H9 (cell line): ENCODE results near the gene SNAI1. TPM values are rescaled to one million over a fixed set of nuclear protein-coding genes. Genes with fewer than 3 reads are reported as not detected.
A peak's percentile ranks its signal among the peaks of the same experiment; 100 is the strongest.

Source experiments
- DNase-seq: peaks from one replicate; pipeline ENCODE4 v3.0.0-alpha.2; 2017
- H2AFZ ChIP-seq: one replicate; pipeline ENCODE4 v1.6.1; 2013; ENCODE audit warnings: mild to moderate bottlenecking, low read length, control low read depth, moderate library complexity
- H2AK5ac ChIP-seq: 2 replicates; pipeline ENCODE4 v1.6.1; 2013; ENCODE audit warnings: low read length, control low read depth, mixed read lengths; ENCODE audit not compliant: insufficient read length
- H2BK120ac ChIP-seq: one replicate; pipeline ENCODE4 v1.6.1; 2013; ENCODE audit warnings: low read depth, mild to moderate bottlenecking, low read length, control low read depth, inconsistent platforms; ENCODE audit not compliant: poor library complexity, severe bottlenecking
- H2BK12ac ChIP-seq: 2 replicates; pipeline ENCODE4 v1.6.1; 2013; ENCODE audit warnings: low read length, control low read depth, mixed read lengths, low read depth; ENCODE audit not compliant: insufficient read length
- H2BK15ac ChIP-seq: 2 replicates; pipeline ENCODE4 v1.6.1; 2013; ENCODE audit warnings: low read depth, low read length, control low read depth
- H2BK20ac ChIP-seq: one replicate; pipeline ENCODE4 v1.6.1; 2013; ENCODE audit warnings: low read depth, mild to moderate bottlenecking, low read length, control low read depth, inconsistent platforms; ENCODE audit not compliant: poor library complexity, severe bottlenecking
- H2BK5ac ChIP-seq: 2 replicates; pipeline ENCODE4 v1.6.1; 2013; ENCODE audit warnings: low read length, control low read depth, mixed read lengths; ENCODE audit not compliant: insufficient read length
- H3K14ac ChIP-seq: 2 replicates; pipeline ENCODE4 v1.6.1; 2013; ENCODE audit warnings: low read length, control low read depth; ENCODE audit not compliant: insufficient read depth
- H3K18ac ChIP-seq: 2 replicates; pipeline ENCODE4 v1.6.1; 2013; ENCODE audit warnings: low read depth, mild to moderate bottlenecking, mixed read lengths, low read length, control low read depth; ENCODE audit not compliant: insufficient read length
- H3K23ac ChIP-seq: 2 replicates; pipeline ENCODE4 v1.6.1; 2013; ENCODE audit warnings: low read length, control low read depth, mixed read lengths, low read depth; ENCODE audit not compliant: insufficient read length
- H3K23me2 ChIP-seq: 2 replicates; pipeline ENCODE4 v1.6.1; 2013; ENCODE audit warnings: low read depth, mild to moderate bottlenecking, mixed read lengths, low read length, control low read depth; ENCODE audit not compliant: insufficient read length, poor library complexity, severe bottlenecking
- H3K27ac ChIP-seq: 2 replicates; pipeline ENCODE4 v1.5.1; 2013; ENCODE audit warnings: low read length, control low read depth, mixed read lengths, low read depth; ENCODE audit not compliant: insufficient read length
- H3K27me3 ChIP-seq: 2 replicates; pipeline ENCODE4 v1.6.1; 2013; ENCODE audit warnings: low read length, control low read depth, inconsistent platforms; ENCODE audit not compliant: insufficient read depth
- H3K4ac ChIP-seq: 2 replicates; pipeline ENCODE4 v1.6.1; 2013; ENCODE audit warnings: low read depth, mild to moderate bottlenecking, control low read depth, inconsistent platforms, low read length, moderate library complexity
- H3K4me1 ChIP-seq: 2 replicates; pipeline ENCODE4 v1.6.1; 2013; ENCODE audit warnings: low read length, control low read depth, inconsistent platforms; ENCODE audit not compliant: insufficient read depth
- H3K4me2 ChIP-seq: 2 replicates; pipeline ENCODE4 v1.6.1; 2013; ENCODE audit warnings: low read length, control low read depth, mixed read lengths; ENCODE audit not compliant: insufficient read length, insufficient read depth
- H3K56ac ChIP-seq: 2 replicates; pipeline ENCODE4 v1.6.1; 2013; ENCODE audit warnings: low read depth, mild to moderate bottlenecking, mixed read lengths, low read length, control low read depth; ENCODE audit not compliant: insufficient read length
- H3K79me1 ChIP-seq: 2 replicates; pipeline ENCODE4 v1.6.1; 2013; ENCODE audit warnings: low read depth, mild to moderate bottlenecking, moderate library complexity, low read length, control low read depth, inconsistent platforms; ENCODE audit not compliant: insufficient read depth, poor library complexity, severe bottlenecking
- H3K79me2 ChIP-seq: 2 replicates; pipeline ENCODE4 v1.6.1; 2013; ENCODE audit warnings: low read length, control low read depth, inconsistent platforms; ENCODE audit not compliant: insufficient read depth
- H3K9ac ChIP-seq: 2 replicates; pipeline ENCODE4 v1.6.1; 2013; ENCODE audit warnings: low read length, control low read depth, mixed read lengths; ENCODE audit not compliant: insufficient read length; ENCODE audit errors: extremely low read depth
- H3K9me3 ChIP-seq: one replicate; pipeline ENCODE4 v1.6.1; 2013; ENCODE audit warnings: low read depth, low read length, inconsistent platforms; ENCODE audit not compliant: control insufficient read depth
- H3T11ph ChIP-seq: one replicate; pipeline ENCODE4 v1.6.1; 2013; ENCODE audit warnings: mild to moderate bottlenecking, low read length, control low read depth, inconsistent platforms
- H4K20me1 ChIP-seq: one replicate; pipeline ENCODE4 v1.6.1; 2013; ENCODE audit not compliant: control insufficient read depth, insufficient read length, insufficient read depth
- H4K5ac ChIP-seq: 2 replicates; pipeline ENCODE4 v1.6.1; 2013; ENCODE audit warnings: low read depth, mild to moderate bottlenecking, mixed read lengths, low read length, control low read depth; ENCODE audit not compliant: insufficient read length
- H4K8ac ChIP-seq: replicated peaks from 2 replicates; pipeline ENCODE4 v1.6.1; 2013; ENCODE audit warnings: low read length, control low read depth, mixed read lengths, low read depth; ENCODE audit not compliant: insufficient read length
- H4K91ac ChIP-seq: 2 replicates; pipeline ENCODE4 v1.6.1; 2013; ENCODE audit warnings: low read depth, mild to moderate bottlenecking, moderate library complexity, mixed read lengths, low read length, control low read depth; ENCODE audit not compliant: insufficient read length
- H3K27ac Mint-ChIP-seq, 3 experiments: 2 replicates in 2 of 3; 3 replicates in 1 of 3; pipeline ENCODE4 v1.8.0; 2020 to 2021; ENCODE audit warnings: mixed read lengths in 3 of 3, mild to moderate bottlenecking in 1 of 3, moderate library complexity in 1 of 3
- H3K27me3 Mint-ChIP-seq: 2 replicates; pipeline ENCODE4 v1.8.0; 2021; ENCODE audit warnings: low read depth, mild to moderate bottlenecking, moderate library complexity, mixed read lengths
- H3K36me3 Mint-ChIP-seq, 3 experiments: 2 replicates in 2 of 3; 3 replicates in 1 of 3; pipeline ENCODE4 v1.8.0; 2020 to 2021; ENCODE audit warnings: low read depth in 3 of 3, mixed read lengths in 3 of 3; ENCODE audit not compliant: insufficient read depth in 1 of 3
- H3K4me1 Mint-ChIP-seq, 2 experiments: 2 replicates each; pipeline ENCODE4 v1.8.0; 2020; ENCODE audit warnings: mixed read lengths in 2 of 2
- H3K4me3 Mint-ChIP-seq, 2 experiments: 2 replicates in 1 of 2; 3 replicates in 1 of 2; pipeline ENCODE4 v1.8.0; 2020 to 2021; ENCODE audit warnings: mild to moderate bottlenecking in 2 of 2, mixed read lengths in 2 of 2, moderate library complexity in 1 of 2
- H3K9me3 Mint-ChIP-seq, 2 experiments: 2 replicates in 1 of 2; 3 replicates in 1 of 2; pipeline ENCODE4 v1.8.0; 2020; ENCODE audit warnings: mild to moderate bottlenecking in 2 of 2, mixed read lengths in 2 of 2, moderate library complexity in 1 of 2
- WGBS: extraction: QIAGEN DNeasy Blood & Tissue Kit; methylation state at CpG from one replicate; pipeline ENCODE4 v1.1.7; 2013; ENCODE audit warnings: missing lambda C conversion rate, low lambda C conversion rate, mixed read lengths; ENCODE audit not compliant: insufficient read length; ENCODE audit errors: extremely low coverage; 5-methylcytosine and 5-hydroxymethylcytosine counted together
- total RNA-seq: library from RNA; stranded (reverse); gene quantifications from 2 replicates; pipeline ENCODE4 v1.2.1, GENCODE V29; 2021
- TF ChIP-seq, protein P1 (sequence below): fragments of 200-600 bp; sonication (generic); conservative IDR thresholded peaks from 3 replicates; pipeline ENCODE4 v1.8.0; 2021; ENCODE audit warnings: antibody characterized with exemption, mild to moderate bottlenecking

The SNAI1 gene
- total RNA-seq, 1 experiment from 2014 or later: 7.0 TPM

DNA sequence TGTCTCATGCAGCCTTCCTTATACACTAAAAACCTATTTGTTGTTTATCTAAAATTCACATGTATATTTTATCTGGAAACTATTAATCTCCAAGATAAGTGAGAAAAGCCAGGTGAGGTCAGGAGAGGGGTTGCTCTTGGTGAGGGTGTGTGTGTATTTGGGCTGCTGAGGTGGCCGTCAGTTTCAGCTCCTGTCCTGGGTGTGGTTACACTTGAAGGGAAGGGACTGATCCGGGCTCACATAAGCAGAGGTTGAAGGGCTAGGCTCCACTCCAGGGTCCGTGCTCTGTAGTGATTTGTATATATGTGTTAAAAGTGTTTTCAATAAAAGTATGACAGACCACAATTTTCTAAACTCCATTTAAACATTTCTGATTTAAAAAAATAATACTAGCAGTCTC lies 13.5 kb upstream of the SNAI1 start:
- H3K79me1 ChIP-seq: no peaks in the 10 kb centered on the region
- H4K8ac ChIP-seq: no peak overlapping the region
- H3K36me3 Mint-ChIP-seq: no peaks in the 10 kb centered on the region
- no peak overlapping the region for H3K4me2 ChIP-seq
- no peak overlapping the region for H2BK20ac ChIP-seq
- H3T11ph ChIP-seq: no peak overlapping the region
- no peak overlapping the region for H2BK15ac ChIP-seq
- no peaks in the 10 kb centered on the region; the same call in 1 of the 2 replicates for H3K4me1 ChIP-seq
- peak overlapping the region; percentile 62; the same call in 1 of the 2 replicates for H3K14ac ChIP-seq
- no peak overlapping the region for H3K56ac ChIP-seq
- H3K9ac ChIP-seq: no peak overlapping the region
- no peak overlapping the region for H3K27ac Mint-ChIP-seq
- H3K4ac ChIP-seq: no peak overlapping the region
- no CpG with 5 or more reads among the region's 3 CpGs for WGBS
- no peaks in the 10 kb centered on the region for H3K79me2 ChIP-seq
- no peaks in the 10 kb centered on the region for H3K27me3 ChIP-seq
- no peak overlapping the region for H2AFZ ChIP-seq
- no peaks in the 10 kb centered on the region for H3K9me3 ChIP-seq
- H3K27ac ChIP-seq: no peak overlapping the region
- H2BK120ac ChIP-seq: no peak overlapping the region
- H3K23ac ChIP-seq: no peak overlapping the region
- TF ChIP-seq, protein P1, sequence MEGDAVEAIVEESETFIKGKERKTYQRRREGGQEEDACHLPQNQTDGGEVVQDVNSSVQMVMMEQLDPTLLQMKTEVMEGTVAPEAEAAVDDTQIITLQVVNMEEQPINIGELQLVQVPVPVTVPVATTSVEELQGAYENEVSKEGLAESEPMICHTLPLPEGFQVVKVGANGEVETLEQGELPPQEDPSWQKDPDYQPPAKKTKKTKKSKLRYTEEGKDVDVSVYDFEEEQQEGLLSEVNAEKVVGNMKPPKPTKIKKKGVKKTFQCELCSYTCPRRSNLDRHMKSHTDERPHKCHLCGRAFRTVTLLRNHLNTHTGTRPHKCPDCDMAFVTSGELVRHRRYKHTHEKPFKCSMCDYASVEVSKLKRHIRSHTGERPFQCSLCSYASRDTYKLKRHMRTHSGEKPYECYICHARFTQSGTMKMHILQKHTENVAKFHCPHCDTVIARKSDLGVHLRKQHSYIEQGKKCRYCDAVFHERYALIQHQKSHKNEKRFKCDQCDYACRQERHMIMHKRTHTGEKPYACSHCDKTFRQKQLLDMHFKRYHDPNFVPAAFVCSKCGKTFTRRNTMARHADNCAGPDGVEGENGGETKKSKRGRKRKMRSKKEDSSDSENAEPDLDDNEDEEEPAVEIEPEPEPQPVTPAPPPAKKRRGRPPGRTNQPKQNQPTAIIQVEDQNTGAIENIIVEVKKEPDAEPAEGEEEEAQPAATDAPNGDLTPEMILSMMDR: no peak
- no peak overlapping the region for H4K91ac ChIP-seq
- no peaks in the 10 kb centered on the region for H4K20me1 ChIP-seq
- no peak overlapping the region for H3K4me3 Mint-ChIP-seq
- no peaks in the 10 kb centered on the region for H3K9me3 Mint-ChIP-seq
- no peaks in the 10 kb centered on the region for H3K23me2 ChIP-seq
- no peak for DNase-seq
- H4K5ac ChIP-seq: no peak overlapping the region
- no peak overlapping the region for H2BK5ac ChIP-seq
- H2BK12ac ChIP-seq: no peak overlapping the region
- no peak overlapping the region for H2AK5ac ChIP-seq
- H3K4me1 Mint-ChIP-seq: peaks cover 10 to 23% of the 10 kb centered on the region in 2 experiments; a peak in 3 of 4 replicates
- H3K27me3 Mint-ChIP-seq: no peaks in the 10 kb centered on the region
- H3K18ac ChIP-seq: no peak overlapping the region
